OCI-LY1 (cell line): ENCODE measurements around the gene PLCG2.
A peak's percentile ranks its signal among the peaks of the same experiment; 100 is the strongest.

Experiments
- H2AFZ ChIP-seq: fragments of 200-600 bp; sonication (generic), shearing (Covaris generic); 2 replicates; pipeline ENCODE4 v1.6.0; 2014; ENCODE audit warnings: antibody characterized with exemption, mild to moderate bottlenecking, low read length
- H3F3A ChIP-seq: fragments of 200-600 bp; sonication (generic), shearing (Covaris generic); 2 replicates; pipeline ENCODE4 v1.6.0; 2014; ENCODE audit warnings: mild to moderate bottlenecking, antibody characterized with exemption, low read length, moderate library complexity; ENCODE audit not compliant: insufficient read depth
- H3K27ac ChIP-seq: fragments of 200-600 bp; sonication (generic); 2 replicates; pipeline ENCODE4 v1.5.1; 2014; ENCODE audit warnings: low read length, mixed run types, mild to moderate bottlenecking, low read depth; ENCODE audit not compliant: poor library complexity, severe bottlenecking
- H3K27me3 ChIP-seq: fragments of 200-600 bp; sonication (generic); 2 replicates; pipeline ENCODE4 v1.6.0; 2014; ENCODE audit warnings: antibody characterized with exemption, mild to moderate bottlenecking, low read length, moderate library complexity; ENCODE audit not compliant: insufficient read depth
- H3K36me3 ChIP-seq: fragments of 200-600 bp; sonication (generic); 2 replicates; pipeline ENCODE4 v1.6.1; 2014; ENCODE audit warnings: mild to moderate bottlenecking, antibody characterized with exemption, low read length, moderate library complexity, mixed read lengths; ENCODE audit not compliant: insufficient read depth
- H3K4me1 ChIP-seq: fragments of 200-600 bp; sonication (generic); 2 replicates; pipeline ENCODE4 v1.5.1; 2014; ENCODE audit warnings: mild to moderate bottlenecking, low read length, moderate library complexity; ENCODE audit not compliant: insufficient read depth, severe bottlenecking
- H3K4me2 ChIP-seq: fragments of 200-600 bp; sonication (generic), shearing (Covaris generic); 2 replicates; pipeline ENCODE4 v1.6.1; 2014; ENCODE audit warnings: low read length
- H3K4me3 ChIP-seq: fragments of 200-600 bp; sonication (generic); 2 replicates; pipeline ENCODE4 v1.5.1; 2014; ENCODE audit warnings: low read length, low read depth, mild to moderate bottlenecking, mixed read lengths; ENCODE audit not compliant: poor library complexity, severe bottlenecking
- H3K79me2 ChIP-seq: fragments of 200-600 bp; shearing (Covaris generic); 2 replicates; pipeline ENCODE4 v1.6.1; 2016; ENCODE audit warnings: mixed run types, low read length, mixed read lengths; ENCODE audit not compliant: insufficient read depth
- H3K9ac ChIP-seq: fragments of 200-600 bp; sonication (generic), shearing (Covaris generic); 2 replicates; pipeline ENCODE4 v1.6.1; 2014; ENCODE audit warnings: mild to moderate bottlenecking, low read length, mixed read lengths
- H3K9me2 ChIP-seq: fragments of 200-600 bp; sonication (generic), shearing (Covaris generic); 2 replicates; pipeline ENCODE4 v1.6.1; 2014; ENCODE audit warnings: low read depth, mild to moderate bottlenecking, low read length, mixed read lengths
- H3K9me3 ChIP-seq: fragments of 200-600 bp; shearing (Covaris generic); 2 replicates; pipeline ENCODE4 v1.6.1; 2014; ENCODE audit warnings: low read length, mixed read lengths
- H4K20me1 ChIP-seq: fragments of 200-600 bp; sonication (generic), shearing (Covaris generic); 2 replicates; pipeline ENCODE4 v1.6.0; 2016; ENCODE audit warnings: mild to moderate bottlenecking, low read length; ENCODE audit not compliant: insufficient read depth
- EZH2 ChIP-seq: fragments of 200-600 bp; sonication (generic), shearing (Covaris generic); IDR thresholded peaks from 2 replicates; pipeline ENCODE4 v1.8.0; 2017; ENCODE audit warnings: borderline replicate concordance, mixed run types, mild to moderate bottlenecking, antibody characterized with exemption, low read length, moderate library complexity, mixed read lengths
- TF ChIP-seq, protein P1 (sequence below): fragments of 200-600 bp; sonication (generic), shearing (Covaris generic); IDR thresholded peaks from 2 replicates; pipeline ENCODE4 v1.5.1; 2017; ENCODE audit warnings: mild to moderate bottlenecking, antibody characterized with exemption, low read length, moderate library complexity, mixed read lengths

The PLCG2 gene

DNA sequence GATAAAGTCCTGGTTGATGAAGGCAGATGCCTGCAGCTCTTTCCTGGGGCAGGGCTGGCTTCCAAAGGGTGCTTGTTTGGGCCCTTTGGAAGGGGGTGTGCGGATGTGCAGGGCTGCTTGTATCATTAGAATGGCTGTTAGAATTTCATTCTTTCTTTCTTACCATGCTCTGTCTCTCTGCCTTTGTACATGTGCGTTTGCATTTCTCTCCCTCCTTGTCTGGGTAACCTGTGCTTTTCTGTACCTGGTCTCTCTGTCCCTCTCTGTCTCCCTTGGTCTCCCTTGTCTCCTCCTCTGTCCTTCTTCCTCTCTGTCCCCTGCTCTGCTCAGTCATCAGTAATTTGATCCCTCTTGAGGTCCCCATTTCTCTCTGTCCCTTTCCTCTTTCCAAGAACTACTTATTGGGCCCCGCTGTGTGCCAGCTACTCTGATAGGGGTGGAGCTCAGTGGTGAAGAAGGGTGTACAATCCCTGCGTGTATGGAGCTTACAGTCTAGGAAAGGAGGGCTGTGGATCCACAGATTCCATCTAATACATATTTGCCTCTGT is 69.3 kb downstream of the PLCG2 start:
- Histone ChIP-seq H3K4me1 (peaks cover 62% of the 10 kb centered on the region), H3K4me2 (no peak overlapping the region; the same call in 1 of the 2 replicates), H3F3A (no peaks in the 10 kb centered on the region), H3K9me2 (no peaks in the 10 kb centered on the region), H2AFZ (no peak overlapping the region), H3K27ac (peak overlapping the region; percentile 18), H3K27me3 (no peaks in the 10 kb centered on the region), H3K4me3 (no peak overlapping the region), H3K9me3 (no peaks in the 10 kb centered on the region), H3K36me3 (peaks cover 88% of the 10 kb centered on the region), H3K9ac (no peak overlapping the region), H3K79me2 (peaks cover 96% of the 10 kb centered on the region), H4K20me1 (no peaks in the 10 kb centered on the region)
- no peak for TF ChIP-seq EZH2
- TF ChIP-seq, protein P1, sequence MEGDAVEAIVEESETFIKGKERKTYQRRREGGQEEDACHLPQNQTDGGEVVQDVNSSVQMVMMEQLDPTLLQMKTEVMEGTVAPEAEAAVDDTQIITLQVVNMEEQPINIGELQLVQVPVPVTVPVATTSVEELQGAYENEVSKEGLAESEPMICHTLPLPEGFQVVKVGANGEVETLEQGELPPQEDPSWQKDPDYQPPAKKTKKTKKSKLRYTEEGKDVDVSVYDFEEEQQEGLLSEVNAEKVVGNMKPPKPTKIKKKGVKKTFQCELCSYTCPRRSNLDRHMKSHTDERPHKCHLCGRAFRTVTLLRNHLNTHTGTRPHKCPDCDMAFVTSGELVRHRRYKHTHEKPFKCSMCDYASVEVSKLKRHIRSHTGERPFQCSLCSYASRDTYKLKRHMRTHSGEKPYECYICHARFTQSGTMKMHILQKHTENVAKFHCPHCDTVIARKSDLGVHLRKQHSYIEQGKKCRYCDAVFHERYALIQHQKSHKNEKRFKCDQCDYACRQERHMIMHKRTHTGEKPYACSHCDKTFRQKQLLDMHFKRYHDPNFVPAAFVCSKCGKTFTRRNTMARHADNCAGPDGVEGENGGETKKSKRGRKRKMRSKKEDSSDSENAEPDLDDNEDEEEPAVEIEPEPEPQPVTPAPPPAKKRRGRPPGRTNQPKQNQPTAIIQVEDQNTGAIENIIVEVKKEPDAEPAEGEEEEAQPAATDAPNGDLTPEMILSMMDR, result no peak

DNA sequence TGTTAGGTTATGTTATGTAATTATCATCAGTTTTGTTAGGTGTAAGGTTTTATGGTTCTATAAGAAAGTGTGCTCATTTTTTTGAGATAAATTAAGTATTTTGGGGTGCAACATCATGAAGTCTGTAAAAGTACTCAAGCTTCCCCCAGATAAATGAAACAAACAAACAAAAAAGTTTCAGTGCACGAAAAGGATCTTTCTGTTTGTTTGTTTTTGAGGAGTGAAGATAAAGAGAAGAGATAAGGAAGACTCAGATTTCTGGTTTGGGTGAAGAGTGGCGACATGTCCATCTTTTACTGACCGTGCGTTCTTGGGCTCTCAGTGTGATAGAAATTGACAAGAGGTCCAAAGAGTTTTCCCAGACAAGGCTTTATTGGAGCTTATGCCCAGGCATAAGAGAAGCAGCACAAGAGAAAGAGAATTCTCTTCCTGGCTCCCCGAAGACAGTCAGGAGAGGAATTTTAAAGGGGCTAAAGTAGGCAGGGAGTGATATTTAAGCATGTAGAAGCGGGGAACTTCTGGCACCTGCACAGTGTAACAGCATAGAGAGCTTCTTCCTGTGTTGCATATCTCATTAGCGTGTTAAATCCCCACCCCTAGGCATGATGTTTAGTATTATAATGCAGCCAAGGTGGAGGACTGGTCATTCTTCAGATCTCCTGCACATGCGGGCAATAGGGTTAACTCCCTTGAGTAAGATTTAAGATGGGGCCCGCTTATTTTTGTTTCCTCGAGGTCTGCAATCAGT is 71.3 kb downstream of the PLCG2 start:
- Histone ChIP-seq H3K79me2 (peaks cover 89% of the 10 kb centered on the region), H3K27ac (peak overlapping the region; percentile 56), H4K20me1 (no peaks in the 10 kb centered on the region), H3K9me3 (no peaks in the 10 kb centered on the region), H3K9ac (no peak overlapping the region), H3K9me2 (no peaks in the 10 kb centered on the region), H3K4me3 (no peak overlapping the region), H3K27me3 (no peaks in the 10 kb centered on the region), H3F3A (no peaks in the 10 kb centered on the region), H3K36me3 (peaks cover 92% of the 10 kb centered on the region), H2AFZ (no peak overlapping the region), H3K4me2 (no peak overlapping the region; the same call in 1 of the 2 replicates), H3K4me1 (peaks cover 60% of the 10 kb centered on the region)
- TF ChIP-seq, protein P1, result no peak
- TF ChIP-seq EZH2, result no peak

DNA sequence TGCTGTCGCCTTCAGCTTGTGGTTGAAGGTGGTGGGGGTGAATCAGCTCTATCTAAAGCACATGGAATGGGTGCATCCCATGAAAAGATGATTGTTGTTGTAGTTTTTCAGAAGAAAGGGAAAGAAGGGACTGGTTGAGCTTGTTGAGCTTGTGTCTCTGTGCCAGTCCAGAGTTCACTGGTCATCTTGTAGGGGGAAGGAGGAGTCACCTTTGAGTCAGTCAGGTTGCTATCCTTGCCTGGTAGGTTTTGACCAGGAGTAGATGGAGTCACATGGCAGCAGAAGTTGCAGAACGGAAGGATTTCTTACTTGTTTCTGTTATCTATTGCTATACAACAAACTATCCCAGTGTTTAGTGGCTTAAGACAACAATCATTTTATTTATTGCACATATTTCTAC is 73.3 kb downstream of the PLCG2 start:
- Histone ChIP-seq H3K9ac (no peak overlapping the region), H4K20me1 (no peaks in the 10 kb centered on the region), H3K27me3 (no peaks in the 10 kb centered on the region), H3K9me2 (no peaks in the 10 kb centered on the region), H3K27ac (peak overlapping the region; percentile 56), H3K36me3 (peaks cover 93% of the 10 kb centered on the region), H3K79me2 (peaks cover 69% of the 10 kb centered on the region), H3K4me2 (no peak overlapping the region), H3F3A (no peaks in the 10 kb centered on the region), H3K4me1 (peaks cover 53% of the 10 kb centered on the region), H2AFZ (no peak overlapping the region), H3K4me3 (no peak overlapping the region), H3K9me3 (no peaks in the 10 kb centered on the region)
- TF ChIP-seq, protein P1, result no peak
- no peak for TF ChIP-seq EZH2
